Panc1 (cell line): Measurements from ENCODE around the gene ZBTB7A. TPM values are rescaled to one million over a fixed set of nuclear protein-coding genes. Genes with fewer than 3 reads are reported as not detected.

Experiments used
- ATAC-seq: fragments of 200-7000 bp; cut with Tn5 transposase; 2 replicates; pipeline ENCODE4 v1.9.1; 2020; ENCODE audit warnings: mild to moderate bottlenecking, moderate library complexity
- BruUV-seq: library from RNA; stranded (reverse); fragments of 400-500 nt; replicated peaks from 2 replicates; lab custom pipeline; 2021; lab: Mats Ljungman, UMichigan
- CTCF ChIA-PET: fragments of 300-600 bp; sonication (Branson Sonifier 250); formaldehyde crosslinking; loops from one replicate; lab custom pipeline; 2022; ENCODE audit warnings: antibody characterized with exemption; lab: Charles Lee
- POLR2A ChIA-PET: fragments of 300-600 bp; sonication (Branson Sonifier 250); formaldehyde crosslinking; loops from one replicate; lab custom pipeline; 2022; ENCODE audit warnings: antibody characterized with exemption; lab: Charles Lee
- DNase-seq: peaks from one replicate; pipeline ENCODE4 v3.0.0-alpha.2; 2010; ENCODE audit warnings: low read depth, low spot score
- H3K27ac ChIP-seq: 2 replicates; pipeline ENCODE4 v1.5.1; 2011; ENCODE audit warnings: mild to moderate bottlenecking, low read length, inconsistent platforms
- H3K27me3 ChIP-seq: fragments of 200-500 bp; sonication (Bioruptor generic); 2 replicates; pipeline ENCODE4 v1.6.0; 2014; ENCODE audit warnings: low read length, inconsistent platforms; ENCODE audit not compliant: control insufficient read depth, insufficient read depth
- H3K36me3 ChIP-seq: fragments of 200-500 bp; sonication (Bioruptor generic); 2 replicates; pipeline ENCODE4 v1.5.1; 2014; ENCODE audit warnings: inconsistent platforms, mild to moderate bottlenecking, low read length, moderate library complexity; ENCODE audit not compliant: control insufficient read depth, insufficient read depth
- H3K4me1 ChIP-seq: 2 replicates; pipeline ENCODE4 v1.5.1; 2011; ENCODE audit warnings: inconsistent platforms, mild to moderate bottlenecking, low read length, moderate library complexity; ENCODE audit not compliant: control insufficient read depth, insufficient read depth
- H3K4me3 ChIP-seq, 2 experiments: 2 replicates each; pipeline ENCODE4 v1.5.1; 2011 to 2012; ENCODE audit warnings: low read depth in 2 of 2, low read length in 2 of 2, mild to moderate bottlenecking in 2 of 2, inconsistent platforms in 1 of 2, moderate library complexity in 1 of 2
- H3K9me3 ChIP-seq: fragments of 200-500 bp; sonication (Bioruptor generic); 2 replicates; pipeline ENCODE4 v1.5.1; 2014; ENCODE audit warnings: low read depth, mild to moderate bottlenecking, inconsistent platforms, low read length, moderate library complexity; ENCODE audit not compliant: control insufficient read depth, insufficient read depth
- POLR2AphosphoS5 ChIP-seq: IDR thresholded peaks from 2 replicates; pipeline ENCODE4 v1.6.1; 2012; ENCODE audit warnings: mild to moderate bottlenecking, low read depth, low read length, moderate library complexity
- SIN3A ChIP-seq: IDR thresholded peaks from 2 replicates; pipeline ENCODE4 v1.6.1; 2012; ENCODE audit warnings: low read depth, mild to moderate bottlenecking, low read length, moderate library complexity, borderline replicate concordance; ENCODE audit not compliant: insufficient read depth
- TCF7L2 ChIP-seq: IDR thresholded peaks from 2 replicates; pipeline ENCODE4 v1.6.1; 2011; ENCODE audit warnings: mild to moderate bottlenecking, low read depth, low read length, inconsistent platforms
- in situ Hi-C: cut with HindIII; loops from 2 replicates; pipeline ENCODE4 v1.10.0; 2016; ENCODE audit warnings: low sequenced_read_pairs, low pct_unique_long_range_greater_than_20kb
- intact Hi-C: fragments of 100-400 bp; cut with micrococcal nuclease; formaldehyde crosslinking; loops from one replicate; pipeline ENCODE4 v1.10.0; 2022; ENCODE audit not compliant: unreplicated experiment
- total RNA-seq: library from RNA; stranded (reverse); gene quantifications from one replicate; pipeline ENCODE4 v1.2.1, GENCODE V29; 2021; ENCODE audit not compliant: unreplicated experiment
- TF ChIP-seq, protein P1 (sequence below): fragments of 450-650 bp; IDR thresholded peaks from 2 replicates; pipeline ENCODE4 v1.5.1; 2017; ENCODE audit warnings: mild to moderate bottlenecking
- TF ChIP-seq, protein P2 (sequence below), 2 experiments: IDR thresholded peaks; 2 replicates each; pipeline ENCODE4 v1.6.1; 2011 to 2012; ENCODE audit warnings: low read depth in 2 of 2, control low read depth in 1 of 2, low read length in 1 of 2, mild to moderate bottlenecking in 1 of 2, moderate library complexity in 1 of 2; ENCODE audit not compliant: insufficient read depth in 1 of 2

Gene ZBTB7A
- total RNA-seq, 1 experiment from 2014 or later, result 48.0 TPM

DNA sequence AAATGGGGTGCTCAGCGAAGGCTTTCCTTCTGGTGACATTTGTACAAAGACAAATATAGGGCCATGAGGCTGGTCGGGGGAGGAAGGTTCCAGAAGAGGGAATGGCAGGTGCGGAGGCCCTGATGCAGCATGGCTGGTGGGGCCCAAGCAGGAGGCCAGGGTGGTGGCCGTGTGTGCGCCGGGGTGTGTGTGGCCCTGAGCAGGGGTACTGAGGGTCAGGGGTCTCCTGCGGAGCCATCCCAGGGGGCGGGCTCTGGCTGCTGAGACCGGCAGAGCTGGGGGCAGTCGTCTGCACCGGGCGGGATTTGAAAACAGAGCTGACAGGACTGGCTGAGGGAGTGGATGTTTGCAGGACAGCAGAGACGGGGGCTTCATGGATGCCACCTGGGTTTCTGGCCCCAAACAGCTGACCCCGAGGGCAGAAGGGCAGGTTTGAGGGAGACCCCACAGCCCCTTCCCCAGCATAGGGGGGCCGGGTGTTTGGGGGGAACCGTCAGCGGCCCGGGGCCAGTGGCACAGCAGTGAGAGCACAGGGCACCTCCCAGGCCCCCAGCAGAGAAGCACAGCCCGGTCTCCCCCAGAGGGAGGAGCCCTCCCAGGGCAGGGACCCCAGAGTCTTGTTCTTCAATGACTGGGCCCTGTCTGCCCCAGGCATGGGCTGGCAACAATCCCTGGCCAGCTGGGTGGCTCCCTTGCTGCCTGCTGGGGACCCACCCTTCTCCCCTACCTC lies 47.8 kb downstream of the ZBTB7A start:
- TF ChIP-seq SIN3A (no peak), POLR2AphosphoS5 (no peak), TCF7L2 (no peak)
- TF ChIP-seq, protein P1, sequence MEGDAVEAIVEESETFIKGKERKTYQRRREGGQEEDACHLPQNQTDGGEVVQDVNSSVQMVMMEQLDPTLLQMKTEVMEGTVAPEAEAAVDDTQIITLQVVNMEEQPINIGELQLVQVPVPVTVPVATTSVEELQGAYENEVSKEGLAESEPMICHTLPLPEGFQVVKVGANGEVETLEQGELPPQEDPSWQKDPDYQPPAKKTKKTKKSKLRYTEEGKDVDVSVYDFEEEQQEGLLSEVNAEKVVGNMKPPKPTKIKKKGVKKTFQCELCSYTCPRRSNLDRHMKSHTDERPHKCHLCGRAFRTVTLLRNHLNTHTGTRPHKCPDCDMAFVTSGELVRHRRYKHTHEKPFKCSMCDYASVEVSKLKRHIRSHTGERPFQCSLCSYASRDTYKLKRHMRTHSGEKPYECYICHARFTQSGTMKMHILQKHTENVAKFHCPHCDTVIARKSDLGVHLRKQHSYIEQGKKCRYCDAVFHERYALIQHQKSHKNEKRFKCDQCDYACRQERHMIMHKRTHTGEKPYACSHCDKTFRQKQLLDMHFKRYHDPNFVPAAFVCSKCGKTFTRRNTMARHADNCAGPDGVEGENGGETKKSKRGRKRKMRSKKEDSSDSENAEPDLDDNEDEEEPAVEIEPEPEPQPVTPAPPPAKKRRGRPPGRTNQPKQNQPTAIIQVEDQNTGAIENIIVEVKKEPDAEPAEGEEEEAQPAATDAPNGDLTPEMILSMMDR, result no peak
- TF ChIP-seq, protein P2, sequence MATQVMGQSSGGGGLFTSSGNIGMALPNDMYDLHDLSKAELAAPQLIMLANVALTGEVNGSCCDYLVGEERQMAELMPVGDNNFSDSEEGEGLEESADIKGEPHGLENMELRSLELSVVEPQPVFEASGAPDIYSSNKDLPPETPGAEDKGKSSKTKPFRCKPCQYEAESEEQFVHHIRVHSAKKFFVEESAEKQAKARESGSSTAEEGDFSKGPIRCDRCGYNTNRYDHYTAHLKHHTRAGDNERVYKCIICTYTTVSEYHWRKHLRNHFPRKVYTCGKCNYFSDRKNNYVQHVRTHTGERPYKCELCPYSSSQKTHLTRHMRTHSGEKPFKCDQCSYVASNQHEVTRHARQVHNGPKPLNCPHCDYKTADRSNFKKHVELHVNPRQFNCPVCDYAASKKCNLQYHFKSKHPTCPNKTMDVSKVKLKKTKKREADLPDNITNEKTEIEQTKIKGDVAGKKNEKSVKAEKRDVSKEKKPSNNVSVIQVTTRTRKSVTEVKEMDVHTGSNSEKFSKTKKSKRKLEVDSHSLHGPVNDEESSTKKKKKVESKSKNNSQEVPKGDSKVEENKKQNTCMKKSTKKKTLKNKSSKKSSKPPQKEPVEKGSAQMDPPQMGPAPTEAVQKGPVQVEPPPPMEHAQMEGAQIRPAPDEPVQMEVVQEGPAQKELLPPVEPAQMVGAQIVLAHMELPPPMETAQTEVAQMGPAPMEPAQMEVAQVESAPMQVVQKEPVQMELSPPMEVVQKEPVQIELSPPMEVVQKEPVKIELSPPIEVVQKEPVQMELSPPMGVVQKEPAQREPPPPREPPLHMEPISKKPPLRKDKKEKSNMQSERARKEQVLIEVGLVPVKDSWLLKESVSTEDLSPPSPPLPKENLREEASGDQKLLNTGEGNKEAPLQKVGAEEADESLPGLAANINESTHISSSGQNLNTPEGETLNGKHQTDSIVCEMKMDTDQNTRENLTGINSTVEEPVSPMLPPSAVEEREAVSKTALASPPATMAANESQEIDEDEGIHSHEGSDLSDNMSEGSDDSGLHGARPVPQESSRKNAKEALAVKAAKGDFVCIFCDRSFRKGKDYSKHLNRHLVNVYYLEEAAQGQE (IDR thresholded peaks at IDR 0.05; ENCODE audit: insufficient read depth in 1 of 2, low read depth in 2 of 2, low read length in 1 of 2), result no peak
- POLR2A ChIA-PET, result no interaction called here
- Histone ChIP-seq H3K4me3 (no peak overlapping the region), H3K36me3 (no peaks in the 10 kb centered on the region), H3K27ac (no peak overlapping the region), H3K27me3 (no peaks in the 10 kb centered on the region), H3K4me1 (no peaks in the 10 kb centered on the region), H3K9me3 (no peaks in the 10 kb centered on the region)
- ATAC-seq, result no peak
- intact Hi-C loops, result no loop called here
- no TSS peak for BruUV-seq
- in situ Hi-C loops, result no loop called here
- DNase-seq, result no peak
- CTCF ChIA-PET, result no interaction called here

DNA sequence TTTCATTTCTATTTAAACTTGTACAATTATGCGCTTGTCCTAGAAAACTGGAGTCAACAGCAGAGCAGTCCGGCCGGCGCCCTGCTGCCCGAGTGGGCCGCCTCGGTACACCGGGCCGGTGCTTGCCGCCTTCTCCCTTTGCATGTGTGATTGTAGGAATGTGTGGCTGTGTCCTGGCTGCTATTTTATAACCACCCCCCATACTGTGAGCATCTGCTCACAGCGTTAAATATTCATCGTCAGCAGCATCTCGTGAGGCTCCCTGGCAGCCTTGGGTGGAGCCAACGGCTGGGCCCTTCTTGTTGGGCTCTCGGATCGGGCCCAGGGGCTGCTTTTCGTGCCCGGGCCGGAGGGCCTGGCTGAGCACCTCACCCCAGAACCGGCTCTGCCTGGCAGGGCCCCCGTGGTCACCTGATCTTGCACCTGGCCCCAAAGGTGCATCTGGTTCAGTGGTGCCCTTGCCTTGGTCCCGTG lies 48.5 kb downstream of the ZBTB7A start:
- TF ChIP-seq SIN3A (no peak), POLR2AphosphoS5 (no peak), TCF7L2 (no peak)
- TF ChIP-seq, protein P2 (IDR thresholded peaks at IDR 0.05; ENCODE audit: insufficient read depth in 1 of 2, low read depth in 2 of 2, low read length in 1 of 2), result no peak
- TF ChIP-seq, protein P1, result no peak
- Histone ChIP-seq H3K4me3 (no peak overlapping the region), H3K27me3 (no peaks in the 10 kb centered on the region), H3K9me3 (no peaks in the 10 kb centered on the region), H3K36me3 (no peaks in the 10 kb centered on the region), H3K4me1 (no peaks in the 10 kb centered on the region), H3K27ac (no peak overlapping the region)
- no peak for ATAC-seq
- ChIA-PET POLR2A (no interaction called here), CTCF (no interaction called here)
- BruUV-seq, result no TSS peak
- in situ Hi-C loops, result no loop called here
- intact Hi-C loops, result no loop called here
- no peak for DNase-seq
